Placental epithelial cell (primary cell): ENCODE measurements around the gene CKMT1A. TPM values are rescaled to one million over a fixed set of nuclear protein-coding genes. Genes with fewer than 3 reads are reported as not detected.

Source experiments
- small RNA-seq: library from RNA; depleted of rRNA; stranded (forward); fragments of <200 nt; gene quantifications from one replicate; pipeline ENCODE3, GENCODE V24; 2012
- total RNA-seq: library from RNA; depleted of rRNA; stranded (reverse); fragments of >200 nt; gene quantifications from 2 replicates; pipeline ENCODE4 v1.2.3, GENCODE V29; 2012

CKMT1A gene
- 1.6 and 2.3 TPM in 2 replicates for total RNA-seq

GRCh38 chr15:43693148-43694022 is at the start of gene CKMT1A:
Gene CKMT1A, plus strand, starts transcription at chr15:43693859. Its CDS starts 192 bp downstream, at chr15:43694051.

DNA sequence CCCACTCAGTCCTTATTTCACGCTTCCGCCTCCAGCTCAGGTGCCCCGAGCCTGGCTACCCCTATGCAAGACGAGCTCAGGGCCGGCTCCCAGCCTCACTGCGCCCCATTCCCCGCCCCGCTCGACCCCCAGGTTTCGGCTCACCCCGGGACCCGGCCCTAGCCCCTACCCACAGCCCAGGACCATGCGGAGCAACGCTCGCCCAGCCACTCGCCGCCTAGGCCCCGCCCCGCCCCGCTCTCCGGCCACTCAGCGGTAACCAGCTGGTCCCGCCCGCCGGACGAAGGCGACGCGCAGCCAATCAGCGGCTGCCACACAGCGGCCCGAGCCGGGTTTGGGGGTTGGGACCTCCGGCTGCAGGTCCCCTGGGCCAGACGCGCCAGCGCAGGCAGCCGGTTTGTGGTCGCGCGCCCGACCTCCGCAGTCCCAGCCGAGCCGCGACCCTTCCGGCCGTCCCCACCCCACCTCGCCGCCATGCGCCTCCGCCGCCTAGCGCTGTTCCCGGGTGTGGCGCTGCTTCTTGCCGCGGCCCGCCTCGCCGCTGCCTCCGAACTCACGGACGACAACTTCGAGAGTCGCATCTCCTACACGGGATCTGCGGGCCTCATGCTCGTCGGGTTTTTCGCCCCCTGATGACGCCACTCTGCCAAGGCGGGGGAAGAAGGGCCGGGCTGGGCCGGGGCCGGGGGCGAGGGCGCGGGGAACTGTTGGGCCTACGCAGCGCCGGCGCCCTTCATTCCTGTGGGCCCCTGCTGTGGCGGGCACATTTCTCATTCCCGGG is 44.8 kb upstream of the CKMT1A start, which contains the start of gene CATSPER2:
TSS of gene CATSPER2 (minus strand) at position 196 of the 781 bp plus-strand sequence. CDS start 783 bp downstream, outside the sequence.

DNA sequence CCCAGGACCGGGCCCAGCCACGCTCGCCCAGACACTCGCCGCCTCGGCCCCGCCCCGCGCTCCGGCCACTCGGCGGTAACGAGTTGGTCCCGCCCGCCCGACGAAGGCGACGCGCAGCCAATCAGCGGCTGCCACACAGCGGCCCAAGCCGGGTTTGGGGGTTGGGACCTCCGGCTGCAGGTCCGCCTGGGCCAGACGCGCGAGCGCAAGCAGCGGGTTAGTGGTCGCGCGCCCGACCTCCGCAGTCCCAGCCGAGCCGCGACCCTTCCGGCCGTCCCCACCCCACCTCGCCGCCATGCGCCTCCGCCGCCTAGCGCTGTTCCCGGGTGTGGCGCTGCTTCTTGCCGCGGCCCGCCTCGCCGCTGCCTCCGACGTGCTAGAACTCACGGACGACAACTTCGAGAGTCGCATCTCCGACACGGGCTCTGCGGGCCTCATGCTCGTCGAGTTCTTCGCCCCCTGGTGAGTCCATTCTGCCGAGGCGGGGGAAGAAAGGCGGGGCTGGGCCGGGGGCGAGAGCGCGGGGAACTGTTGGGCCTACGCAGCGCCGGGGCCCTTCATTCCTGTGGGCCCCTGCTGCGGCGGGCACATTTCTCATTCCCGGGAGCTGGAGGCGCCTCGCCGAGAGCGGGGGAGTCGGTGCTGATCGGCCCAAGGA is 52.7 kb downstream of the CKMT1A start, which contains the start of gene PDIA3:
TSS of gene PDIA3 (plus strand) at position 194 of the 658 bp plus-strand sequence. CDS start at position 296, 102 bp downstream.

Small RNA genes lying within 50 kb of the gene (small RNA-seq; reads per million reads assigned to genes)
- gene PDIA3P2 (not detected), gene RNU6-353P (0.12 reads per million), gene RNU6-354P (not detected)

Other genes starting within 250 kb of the CKMT1A start
- gene TP53BP1, start 200.7 kb upstream of the CKMT1A start, total RNA-seq, result 62.0 and 84.0 TPM in 2 replicates
- gene MAP1A, start 176.3 kb upstream of the CKMT1A start, total RNA-seq, result 8.6 and 10.6 TPM in 2 replicates
- 16.9 and 17.5 TPM in 2 replicates for gene PPIP5K1, start 103.7 kb upstream of the CKMT1A start, total RNA-seq
- 0.39 and 0.54 TPM in 2 replicates for gene CKMT1B, start 99.8 kb upstream of the CKMT1A start, total RNA-seq
- gene STRC, start 75.1 kb upstream of the CKMT1A start, total RNA-seq, result 0.33 and 0.79 TPM in 2 replicates
- 0.43 and 1.6 TPM in 2 replicates for gene CATSPER2, start 45.0 kb upstream of the CKMT1A start, total RNA-seq
- 168 and 173 TPM in 2 replicates for gene PDIA3, start 52.6 kb downstream of the CKMT1A start, total RNA-seq
- gene ELL3, start 83.1 kb downstream of the CKMT1A start, total RNA-seq, result 2.9 and 5.5 TPM in 2 replicates
- 606 and 821 TPM in 2 replicates for gene SERF2, start 98.5 kb downstream of the CKMT1A start, total RNA-seq
- gene SERINC4, start 106.4 kb downstream of the CKMT1A start, total RNA-seq, result 0.39 TPM in 1 of 2 replicates, not detected in the other
- gene HYPK, start 106.7 kb downstream of the CKMT1A start, total RNA-seq, result 4.6 and 9.4 TPM in 2 replicates
- gene MFAP1, start 130.8 kb downstream of the CKMT1A start, total RNA-seq, result 15.8 and 25.1 TPM in 2 replicates
- gene WDR76, start 133.1 kb downstream of the CKMT1A start, total RNA-seq, result 7.9 and 9.0 TPM in 2 replicates